H54 (cell line): ENCODE data around the gene PCID2.
A peak's percentile ranks its signal among the peaks of the same experiment; 100 is the strongest.

ENCODE experiments used
- DNase-seq: peaks from one replicate; pipeline ENCODE4 v3.0.0; 2011; ENCODE audit warnings: low spot score, mixed read lengths; ENCODE audit not compliant: insufficient read length
- FAIRE-seq: peaks from 3 replicates; lab custom pipeline; 2011; peaks lifted over from hg19 to GRCh38; lab: Jason Lieb, UNC
- POLR2A ChIP-seq: IDR thresholded peaks from 2 replicates; pipeline ENCODE4 v1.6.1; 2011; ENCODE audit warnings: low read depth, mild to moderate bottlenecking, low read length

PCID2 gene

GRCh38 chr13:113187883-113188665 lies 20.4 kb downstream of the PCID2 start:
- FAIRE-seq = no peak
- TF ChIP-seq POLR2A = no peak
- no peak for DNase-seq

GRCh38 chr13:113187263-113187669 lies 21.2 kb downstream of the PCID2 start:
- DNase-seq (peak; percentile 96), FAIRE-seq (peak; percentile 100)
- TF ChIP-seq POLR2A = peak; percentile 35; the same call in 1 of the 2 replicates

- no peak for TF ChIP-seq POLR2A
- no peak for FAIRE-seq
These were observed 22.2 kb downstream of the PCID2 start for GRCh38 chr13:113186061-113186900.

GRCh38 chr13:113184568-113185440 lies 23.7 kb downstream of the PCID2 start:
- no peak for TF ChIP-seq POLR2A
- no peak for FAIRE-seq
- DNase-seq = no peak

More at GRCh38 chr13:113186061-113186900, 22.2 kb downstream of the PCID2 start:
- DNase-seq = no peak

- FAIRE-seq (no peak), DNase-seq (no peak)
- no peak for TF ChIP-seq POLR2A
These were observed 24.9 kb downstream of the PCID2 start for GRCh38 chr13:113183450-113184129.

GRCh38 chr13:113182046-113182445 lies 26.4 kb downstream of the PCID2 start:
- no peak for FAIRE-seq
- DNase-seq = no peak
- TF ChIP-seq POLR2A = no peak

- FAIRE-seq (no peak), DNase-seq (no peak)
- TF ChIP-seq POLR2A = no peak
These were observed 28.9 kb downstream of the PCID2 start for GRCh38 chr13:113179374-113180230.

GRCh38 chr13:113178896-113179167 lies 29.6 kb downstream of the PCID2 start:
- peak; percentile 23 for FAIRE-seq
- TF ChIP-seq POLR2A = no peak
- no peak for DNase-seq

GRCh38 chr13:113178070-113178895 lies 30.2 kb downstream of the PCID2 start:
- FAIRE-seq (peak; percentile 98), DNase-seq (peak; percentile 90)
- TF ChIP-seq POLR2A = 0 out of 2 replicates have a peak, but pooled peaks have one; percentile 24

- TF ChIP-seq POLR2A = no peak
- FAIRE-seq (no peak), DNase-seq (no peak)
These were observed 31.6 kb downstream of the PCID2 start for GRCh38 chr13:113176822-113177221.

GRCh38 chr13:113176280-113176679 lies 32.2 kb downstream of the PCID2 start:
- no peak for TF ChIP-seq POLR2A
- FAIRE-seq = no peak
- DNase-seq = no peak

- DNase-seq (no peak), FAIRE-seq (no peak)
- no peak for TF ChIP-seq POLR2A
These were observed 36.0 kb downstream of the PCID2 start for GRCh38 chr13:113172419-113172926.
